ENCODE results near the gene LRRC38.
"Not testable (repeated sequence)": the region's sequence is repeated elsewhere in the genome, so short reads cannot be mapped to it uniquely, and the experiment has no call there.

Gene LRRC38

DNA sequence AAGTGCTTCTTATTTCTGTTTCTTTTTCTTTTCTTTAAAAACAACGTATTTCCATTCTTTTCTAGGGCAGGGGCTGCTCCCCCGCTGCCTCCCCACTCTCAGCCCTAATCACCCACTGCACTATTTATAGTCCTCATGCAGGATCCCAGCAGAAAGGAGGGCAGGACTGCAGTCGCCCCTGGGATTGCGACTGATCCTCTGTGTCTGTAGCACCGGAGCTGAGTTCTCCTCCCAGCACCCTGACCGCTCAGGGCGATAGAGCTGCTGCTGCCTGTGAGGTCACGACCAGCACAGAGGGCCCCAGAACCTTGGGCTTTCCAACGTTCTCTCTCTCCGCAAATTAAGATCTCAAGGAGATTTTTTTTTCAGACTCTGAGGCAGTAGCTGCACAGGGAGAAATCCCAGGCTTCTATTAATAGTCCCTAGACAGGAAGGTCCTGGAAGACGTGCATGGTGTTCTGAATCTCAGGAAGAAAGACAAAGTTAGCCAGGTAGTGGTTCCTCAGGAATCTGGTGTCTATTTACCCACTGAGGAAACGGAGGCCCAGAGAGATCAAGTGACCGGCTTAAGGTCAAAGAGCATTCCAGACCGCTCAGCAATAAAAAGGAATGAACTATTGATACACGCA lies 56.8 kb downstream of the LRRC38 start:
- DNase-seq: no peak

GRCh38 chr1:13451399-13451965 lies 62.3 kb downstream of the LRRC38 start:
- no peak for DNase-seq

DNA sequence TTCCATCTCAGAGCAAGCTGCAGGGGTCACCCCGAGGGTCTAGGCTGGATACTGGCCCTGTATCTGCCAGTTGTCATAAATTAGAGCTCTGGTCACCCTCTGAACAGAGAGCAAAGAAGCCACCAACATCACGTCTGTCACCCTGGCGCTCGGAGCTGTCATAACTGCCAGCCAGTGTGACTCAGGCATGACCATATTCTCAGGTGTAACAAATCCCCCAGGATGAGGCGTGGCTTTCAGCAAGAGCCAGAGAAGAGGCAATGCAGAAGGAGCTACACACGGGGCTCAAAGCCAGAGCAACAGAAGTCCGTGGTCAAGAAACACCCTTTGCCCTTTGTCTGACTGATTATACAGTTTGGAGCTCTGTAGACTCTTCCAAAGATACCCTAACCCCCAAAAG lies 63.6 kb downstream of the LRRC38 start:
- no peak for DNase-seq

DNA sequence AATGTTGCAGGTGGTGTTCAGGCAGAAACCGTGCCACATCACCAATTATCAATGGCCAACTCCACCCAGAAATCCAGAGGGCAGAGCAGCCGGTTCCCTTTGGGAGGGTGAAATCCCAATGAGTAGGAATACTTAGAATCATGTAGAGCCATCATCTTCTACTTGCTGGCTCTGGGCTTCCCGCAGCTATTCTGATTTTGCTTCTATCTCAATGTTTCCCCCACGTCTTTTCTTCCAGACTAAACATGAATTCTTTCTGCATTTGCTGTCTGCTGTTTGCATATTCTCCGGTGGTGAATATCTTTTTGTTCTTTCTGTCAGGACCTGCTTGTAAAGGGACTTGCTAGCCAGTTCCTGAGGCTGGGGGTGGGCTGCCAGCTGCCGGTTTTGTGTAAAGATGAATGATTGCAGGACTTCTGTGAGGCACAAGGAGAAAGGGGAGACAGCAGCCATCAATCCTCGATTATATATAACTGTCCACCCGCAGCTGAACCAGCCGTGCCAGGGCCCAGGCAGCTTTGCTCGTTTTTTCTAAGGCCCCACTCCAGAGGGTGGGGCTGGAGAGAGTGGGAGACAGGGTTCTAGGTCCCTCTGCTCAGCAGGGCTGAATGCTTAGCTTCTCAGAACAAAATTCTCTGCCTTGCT lies 70.3 kb downstream of the LRRC38 start:
- no peak for DNase-seq

DNA sequence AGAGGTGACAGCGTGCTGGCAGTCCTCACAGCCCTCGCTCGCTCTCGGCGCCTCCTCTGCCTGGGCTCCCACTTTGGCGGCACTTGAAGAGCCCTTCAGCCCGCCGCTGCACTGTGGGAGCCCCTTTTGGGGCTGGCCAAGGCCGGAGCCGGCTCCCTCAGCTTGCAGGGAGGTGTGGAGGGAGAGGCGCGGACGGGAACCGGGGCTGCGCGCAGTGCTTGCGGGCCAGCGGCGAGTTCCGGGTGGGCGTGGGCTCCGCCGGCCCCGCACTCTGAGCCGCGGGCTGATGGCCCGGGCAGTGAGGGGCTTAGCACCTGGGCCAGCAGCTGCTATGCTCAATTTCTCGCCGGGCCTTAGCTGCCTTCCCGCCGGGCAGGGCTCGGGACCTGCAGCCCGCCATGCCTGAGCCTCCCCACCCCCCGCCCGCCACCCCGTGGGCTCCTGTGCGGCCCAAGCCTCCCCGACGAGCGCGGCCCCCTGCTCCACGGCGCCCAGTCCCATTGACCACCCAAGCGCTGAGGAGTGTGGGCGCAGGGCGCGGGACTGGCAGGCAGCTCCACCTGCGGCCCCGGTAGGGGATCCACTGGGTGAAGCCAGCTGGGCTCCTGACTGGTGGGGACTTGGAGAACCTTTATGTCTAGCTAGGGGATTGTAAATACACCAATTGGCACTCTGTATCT lies 74.6 kb downstream of the LRRC38 start:
- not testable (repeated sequence) for DNase-seq

DNA sequence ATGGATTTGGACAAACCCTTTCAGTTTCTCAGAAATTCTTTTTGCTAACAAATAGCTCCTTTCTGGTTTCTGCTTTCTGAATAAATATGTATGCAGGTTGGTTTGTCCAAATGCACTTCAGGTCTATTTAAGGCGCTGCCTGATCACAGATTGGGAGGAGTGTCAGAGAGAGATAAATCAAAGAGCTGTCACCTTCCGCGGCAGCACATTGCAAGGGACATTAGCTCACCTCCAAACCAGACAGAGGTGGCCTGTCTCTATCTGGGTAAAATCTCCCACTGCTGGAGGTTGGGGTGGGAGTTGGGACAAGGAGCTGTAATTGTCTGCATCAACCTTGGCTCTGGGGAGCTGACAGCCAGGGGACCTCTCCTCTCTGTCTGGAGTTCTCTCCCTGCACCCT lies 78.3 kb downstream of the LRRC38 start:
- no peak for DNase-seq

DNA sequence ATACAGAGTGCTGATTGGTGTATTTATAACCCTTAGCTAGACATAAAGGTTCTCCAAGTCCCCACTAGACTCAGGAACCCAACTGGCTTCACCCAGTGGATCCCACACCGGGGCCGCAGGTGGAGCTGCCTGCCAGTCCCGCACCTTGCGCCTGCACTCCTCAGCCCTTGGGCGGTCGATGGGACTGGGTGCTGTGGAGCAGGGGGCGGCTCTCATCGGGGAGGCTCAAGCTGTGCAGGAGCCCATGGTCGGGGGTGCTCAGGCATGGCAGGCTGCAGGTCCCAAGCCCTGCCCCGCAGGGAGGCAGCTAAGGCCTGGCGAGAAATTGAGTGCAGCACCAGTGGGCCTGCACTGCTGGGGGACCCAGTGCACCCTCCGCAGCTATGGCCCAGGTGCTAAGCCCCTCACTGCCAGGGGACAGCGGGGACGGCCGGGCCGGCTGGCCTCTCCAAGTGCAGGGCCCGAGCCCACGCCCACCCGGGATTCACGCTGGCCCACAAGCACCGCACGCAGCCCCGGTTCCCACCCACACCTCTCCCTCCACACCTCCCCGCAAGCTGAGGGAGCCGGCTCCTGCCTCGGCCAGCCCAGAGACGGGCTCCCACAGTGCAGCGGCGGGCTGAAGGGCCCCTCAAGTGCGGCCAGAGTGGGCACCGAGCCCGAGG lies 80.0 kb downstream of the LRRC38 start:
- DNase-seq: not testable (repeated sequence)

DNA sequence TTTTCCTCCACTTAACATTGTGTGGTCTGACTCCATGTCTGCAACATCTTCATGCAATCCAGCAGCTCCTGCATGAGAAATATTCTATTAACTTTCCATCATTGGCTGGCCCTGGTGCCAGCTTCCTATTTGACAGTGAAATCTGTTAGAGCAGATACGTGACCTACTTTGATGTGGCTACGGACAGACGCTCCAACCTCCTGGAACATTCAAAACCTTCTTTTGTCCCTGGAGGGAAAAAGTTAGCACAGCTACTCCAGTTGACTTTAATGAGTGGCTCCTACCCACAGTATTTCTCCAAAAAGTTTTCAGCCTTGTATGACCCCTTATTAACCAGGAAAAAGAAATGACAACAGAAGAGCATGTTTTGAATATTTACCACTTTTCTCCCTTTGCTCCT lies 81.6 kb downstream of the LRRC38 start:
- DNase-seq: no peak

GRCh38 chr1:13430495-13430894 lies 83.3 kb downstream of the LRRC38 start:
- DNase-seq: no peak
